ENCODE results near the gene B3GAT3.

B3GAT3 gene

GRCh38 chr11:62611705-62612365 lies 10.0 kb downstream of the B3GAT3 start:
- Histone ChIP-seq H3K9ac (ENCODE audit: low read depth, low read length) (peak overlapping the region; percentile 80), H3K4me2 (ENCODE audit: insufficient read depth, low read length) (peak overlapping the region; percentile 98), H3K79me2 (ENCODE audit: insufficient read depth, low read length) (peaks cover 12% of the 10 kb centered on the region), H3K9me3 (ENCODE audit: insufficient read depth, low read length, severe bottlenecking) (no peaks in the 10 kb centered on the region), H2AFZ (ENCODE audit: low read depth, low read length) (peak overlapping the region; percentile 96), H4K20me1 (ENCODE audit: insufficient read depth, low read length) (no peaks in the 10 kb centered on the region), H3K27ac (ENCODE audit: low read length) (peak overlapping the region; percentile 86), H3K4me1 (ENCODE audit: insufficient read depth, low read length) (peaks cover 21% of the 10 kb centered on the region), H3K4me3 (ENCODE audit: low read depth in 1 of 2, low read length in 2 of 2) (peak overlapping the region; percentile 82 to 99), H3K27me3 (ENCODE audit: insufficient read depth, low read length, poor library complexity) (no peaks in the 10 kb centered on the region), H3K36me3 (ENCODE audit: insufficient read depth, low read length) (peaks cover 30% of the 10 kb centered on the region)
- DNase-seq, result peak; percentile 61
- TF ChIP-seq EZH2 (IDR thresholded peaks at IDR 0.05; ENCODE audit: borderline replicate concordance, low read depth, low read length, severe bottlenecking) (no peak), CTCF (IDR thresholded peaks at IDR 0.05; ENCODE audit: borderline replicate concordance, extremely low read depth, low read length, poor library complexity, severe bottlenecking) (peak; percentile 4)
- ATAC-seq (ENCODE audit: insufficient read depth, low read depth), result peak; percentile 44

- H2AFZ ChIP-seq (ENCODE audit: low read depth, low read length), result peak overlapping the region; percentile 96
- H3K27ac ChIP-seq (ENCODE audit: low read length), result peak overlapping the region; percentile 86
- TF ChIP-seq CTCF (IDR thresholded peaks at IDR 0.05; ENCODE audit: borderline replicate concordance, extremely low read depth, low read length, poor library complexity, severe bottlenecking) (no peak), EZH2 (IDR thresholded peaks at IDR 0.05; ENCODE audit: borderline replicate concordance, low read depth, low read length, severe bottlenecking) (no peak)
Measured at GRCh38 chr11:62610814-62611704, 10.7 kb downstream of the B3GAT3 start.

GRCh38 chr11:62610403-62610802 lies 11.4 kb downstream of the B3GAT3 start:
- H3K9ac ChIP-seq (ENCODE audit: low read depth, low read length), result no peak overlapping the region
- H3K4me1 ChIP-seq (ENCODE audit: insufficient read depth, low read length), result peaks cover 21% of the 10 kb centered on the region
- ATAC-seq (ENCODE audit: insufficient read depth, low read depth) (no peak), DNase-seq (no peak)
- peaks cover 12% of the 10 kb centered on the region for H3K79me2 ChIP-seq (ENCODE audit: insufficient read depth, low read length)
- H3K27me3 ChIP-seq (ENCODE audit: insufficient read depth, low read length, poor library complexity), result no peaks in the 10 kb centered on the region
- no peak overlapping the region for H3K27ac ChIP-seq (ENCODE audit: low read length)
- no peak overlapping the region for H3K4me2 ChIP-seq (ENCODE audit: insufficient read depth, low read length)
- no peak overlapping the region for H2AFZ ChIP-seq (ENCODE audit: low read depth, low read length)
- H3K9me3 ChIP-seq (ENCODE audit: insufficient read depth, low read length, severe bottlenecking), result no peaks in the 10 kb centered on the region
- peaks cover 36% of the 10 kb centered on the region for H3K36me3 ChIP-seq (ENCODE audit: insufficient read depth, low read length)
- no peak for TF ChIP-seq EZH2 (IDR thresholded peaks at IDR 0.05; ENCODE audit: borderline replicate concordance, low read depth, low read length, severe bottlenecking)
- no peak for TF ChIP-seq CTCF (IDR thresholded peaks at IDR 0.05; ENCODE audit: borderline replicate concordance, extremely low read depth, low read length, poor library complexity, severe bottlenecking)
- H4K20me1 ChIP-seq (ENCODE audit: insufficient read depth, low read length), result no peaks in the 10 kb centered on the region
- H3K4me3 ChIP-seq (ENCODE audit: low read depth in 1 of 2, low read length in 2 of 2), result no peak overlapping the region

More at GRCh38 chr11:62610814-62611704, 10.7 kb downstream of the B3GAT3 start:
- H3K36me3 ChIP-seq (ENCODE audit: insufficient read depth, low read length), result peaks cover 34% of the 10 kb centered on the region
- H3K79me2 ChIP-seq (ENCODE audit: insufficient read depth, low read length), result peaks cover 12% of the 10 kb centered on the region
- peak overlapping the region; percentile 98 for H3K4me2 ChIP-seq (ENCODE audit: insufficient read depth, low read length)
- H3K27me3 ChIP-seq (ENCODE audit: insufficient read depth, low read length, poor library complexity), result no peaks in the 10 kb centered on the region
- H3K9ac ChIP-seq (ENCODE audit: low read depth, low read length), result peak overlapping the region; percentile 80
- DNase-seq, result no peak
- H3K4me3 ChIP-seq (ENCODE audit: low read depth in 1 of 2, low read length in 2 of 2), result peak overlapping the region; percentile 82 to 99
- ATAC-seq (ENCODE audit: insufficient read depth, low read depth), result no peak
- H3K4me1 ChIP-seq (ENCODE audit: insufficient read depth, low read length), result peaks cover 21% of the 10 kb centered on the region
- H4K20me1 ChIP-seq (ENCODE audit: insufficient read depth, low read length), result no peaks in the 10 kb centered on the region
- H3K9me3 ChIP-seq (ENCODE audit: insufficient read depth, low read length, severe bottlenecking), result no peaks in the 10 kb centered on the region

Data from DND-41 (cell line).